GM12878 (cell line): ENCODE measurements around the gene HEATR1.

Experiments
- ATF3 ChIP-seq: IDR thresholded peaks from 2 replicates; pipeline ENCODE4 v1.6.1; 2011; ENCODE audit warnings: low read depth, mild to moderate bottlenecking, low read length, moderate library complexity, borderline replicate concordance; ENCODE audit errors: extremely low read depth
- BHLHE40 ChIP-seq, 2 experiments: fragments of 450-650 bp in 1 of 2; IDR thresholded peaks; 2 replicates each; pipeline ENCODE4 v1.6.1; 2011 to 2017; ENCODE audit warnings: low read depth in 2 of 2, borderline replicate concordance in 1 of 2, improper control_type of control experiment in 1 of 2, low read length in 1 of 2, mild to moderate bottlenecking in 1 of 2
- CREM ChIP-seq: IDR thresholded peaks from 2 replicates; pipeline ENCODE4 v1.6.1; 2014; ENCODE audit warnings: antibody characterized with exemption, low read depth
- EZH2 ChIP-seq: IDR thresholded peaks from 2 replicates; pipeline ENCODE4 v1.6.1; 2012; ENCODE audit warnings: low read depth, mild to moderate bottlenecking, control low read depth, inconsistent platforms, low read length, borderline replicate concordance; ENCODE audit not compliant: control insufficient read depth
- FOS ChIP-seq: IDR thresholded peaks from 3 replicates; pipeline ENCODE4 v1.6.1; 2011; ENCODE audit warnings: borderline replicate concordance; ENCODE audit not compliant: insufficient read length; ENCODE audit errors: extremely low read depth
- NFIC ChIP-seq: IDR thresholded peaks from 2 replicates; pipeline ENCODE4 v1.6.1; 2012; ENCODE audit warnings: low read depth, mild to moderate bottlenecking, inconsistent platforms, low read length, moderate library complexity
- NFXL1 ChIP-seq: fragments of 450-650 bp; IDR thresholded peaks from 2 replicates; pipeline ENCODE4 v1.6.1; 2017; ENCODE audit warnings: antibody characterized with exemption, mild to moderate bottlenecking, borderline replicate concordance
- POLR2A ChIP-seq: IDR thresholded peaks from 2 replicates; pipeline ENCODE4 v1.6.1; 2011; ENCODE audit warnings: low read depth, mild to moderate bottlenecking, low read length
- PRDM15 ChIP-seq: fragments of 450-650 bp; formaldehyde crosslinking; IDR thresholded peaks from 2 replicates; pipeline ENCODE4 v1.4.0; 2020; ENCODE audit warnings: mild to moderate bottlenecking, moderate library complexity
- RB1 ChIP-seq: fragments of 450-650 bp; formaldehyde crosslinking; IDR thresholded peaks from 2 replicates; pipeline ENCODE4 v1.6.1; 2017; ENCODE audit warnings: mild to moderate bottlenecking, borderline replicate concordance
- SRF ChIP-seq, 2 experiments: IDR thresholded peaks; 2 replicates each; pipeline ENCODE4 v1.6.1; 2011; ENCODE audit warnings: low read depth in 2 of 2, low read length in 2 of 2, mild to moderate bottlenecking in 1 of 2, moderate library complexity in 1 of 2
- YBX1 ChIP-seq: fragments of 450-650 bp; IDR thresholded peaks from 2 replicates; pipeline ENCODE4 v1.6.1; 2016; ENCODE audit warnings: antibody characterized with exemption
- TF ChIP-seq, protein P1 (sequence below): IDR thresholded peaks from 2 replicates; pipeline ENCODE4 v1.6.1; 2011; ENCODE audit warnings: low read depth, low read length, improper control_type of control experiment, borderline replicate concordance
- TF ChIP-seq, protein P2 (sequence below), 3 experiments: IDR thresholded peaks in 2 of 3; conservative IDR thresholded peaks in 1 of 3; 2 replicates each; pipeline ENCODE4 v1.5.1; 2011; ENCODE audit warnings: low read depth in 3 of 3, low read length in 3 of 3, mild to moderate bottlenecking in 3 of 3, control low read depth in 2 of 3, moderate library complexity in 2 of 3, inconsistent platforms in 1 of 3, mixed read lengths in 1 of 3; ENCODE audit not compliant: control insufficient read depth in 2 of 3, insufficient read depth in 1 of 3; ENCODE audit errors: extremely low read depth in 1 of 3

DNA sequence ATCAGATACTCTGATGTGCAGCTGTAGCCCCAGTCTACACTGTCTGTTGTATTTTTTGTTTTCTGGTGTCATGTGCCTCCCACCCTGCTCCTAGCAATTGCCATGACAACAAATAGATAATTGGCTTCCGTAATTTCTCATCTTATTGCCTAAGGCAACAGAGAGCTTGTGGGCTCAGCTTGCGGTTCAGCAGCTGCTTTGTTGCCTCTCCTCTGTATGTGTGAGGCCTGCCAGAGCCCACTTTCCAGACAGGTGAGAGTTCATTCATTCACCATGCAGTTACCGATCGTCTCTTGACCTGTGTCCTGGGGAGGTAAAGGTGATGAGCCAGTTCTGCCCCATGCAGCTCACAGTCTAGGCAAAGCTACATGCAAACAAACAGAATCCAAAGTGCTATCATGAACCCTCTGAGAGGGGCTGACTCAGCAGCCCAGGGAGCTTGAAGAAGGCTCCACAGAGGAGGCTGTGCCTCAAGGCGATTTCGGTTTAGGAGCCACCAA lies 68.6 kb downstream of the HEATR1 start:
- TF ChIP-seq, protein P1, sequence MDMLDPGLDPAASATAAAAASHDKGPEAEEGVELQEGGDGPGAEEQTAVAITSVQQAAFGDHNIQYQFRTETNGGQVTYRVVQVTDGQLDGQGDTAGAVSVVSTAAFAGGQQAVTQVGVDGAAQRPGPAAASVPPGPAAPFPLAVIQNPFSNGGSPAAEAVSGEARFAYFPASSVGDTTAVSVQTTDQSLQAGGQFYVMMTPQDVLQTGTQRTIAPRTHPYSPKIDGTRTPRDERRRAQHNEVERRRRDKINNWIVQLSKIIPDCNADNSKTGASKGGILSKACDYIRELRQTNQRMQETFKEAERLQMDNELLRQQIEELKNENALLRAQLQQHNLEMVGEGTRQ: no peak
- TF ChIP-seq POLR2A (no peak), EZH2 (no peak), BHLHE40 (IDR thresholded peaks at IDR 0.05; ENCODE audit: borderline replicate concordance in 1 of 2, low read depth in 2 of 2, low read length in 1 of 2) (no peak), NFIC (no peak), CREM (no peak), PRDM15 (no peak), FOS (no peak), ATF3 (no peak), SRF (IDR thresholded peaks at IDR 0.05; ENCODE audit: low read depth in 2 of 2, low read length in 2 of 2) (no peak), NFXL1 (no peak), RB1 (no peak), YBX1 (no peak)
- TF ChIP-seq, protein P2, sequence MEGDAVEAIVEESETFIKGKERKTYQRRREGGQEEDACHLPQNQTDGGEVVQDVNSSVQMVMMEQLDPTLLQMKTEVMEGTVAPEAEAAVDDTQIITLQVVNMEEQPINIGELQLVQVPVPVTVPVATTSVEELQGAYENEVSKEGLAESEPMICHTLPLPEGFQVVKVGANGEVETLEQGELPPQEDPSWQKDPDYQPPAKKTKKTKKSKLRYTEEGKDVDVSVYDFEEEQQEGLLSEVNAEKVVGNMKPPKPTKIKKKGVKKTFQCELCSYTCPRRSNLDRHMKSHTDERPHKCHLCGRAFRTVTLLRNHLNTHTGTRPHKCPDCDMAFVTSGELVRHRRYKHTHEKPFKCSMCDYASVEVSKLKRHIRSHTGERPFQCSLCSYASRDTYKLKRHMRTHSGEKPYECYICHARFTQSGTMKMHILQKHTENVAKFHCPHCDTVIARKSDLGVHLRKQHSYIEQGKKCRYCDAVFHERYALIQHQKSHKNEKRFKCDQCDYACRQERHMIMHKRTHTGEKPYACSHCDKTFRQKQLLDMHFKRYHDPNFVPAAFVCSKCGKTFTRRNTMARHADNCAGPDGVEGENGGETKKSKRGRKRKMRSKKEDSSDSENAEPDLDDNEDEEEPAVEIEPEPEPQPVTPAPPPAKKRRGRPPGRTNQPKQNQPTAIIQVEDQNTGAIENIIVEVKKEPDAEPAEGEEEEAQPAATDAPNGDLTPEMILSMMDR (IDR thresholded peaks at IDR 0.05 in 2 of 3, conservative IDR thresholded peaks at IDR 0.05 in 1 of 3; ENCODE audit: control insufficient read depth in 2 of 3, extremely low read depth in 1 of 3, insufficient read depth in 1 of 3, low read depth in 3 of 3, low read length in 3 of 3): no peak
